ENCODE data around the gene DARS1. TPM values are rescaled to one million over a fixed set of nuclear protein-coding genes. Genes with fewer than 3 reads are reported as not detected.

The DARS1 gene
- total and polyA plus RNA-seq, 8 donors: 39.1 to 244 (median 62.1) TPM

- no peaks in the 10 kb centered on the region for H3K27me3 ChIP-seq
- no peak overlapping the region for H3K4me3 ChIP-seq
- no peaks in the 10 kb centered on the region for H3K4me1 ChIP-seq
- no peak overlapping the region for H3K27ac ChIP-seq
- intact Hi-C loops (cut with DNase I; ENCODE audit: low total_unique reads): no loop called here
- 39 to 58% (median 49%) methylated on average over 3 of the region's 3 CpGs for WGBS, 5 donors
- DNase-seq: no peak
- H3K36me3 ChIP-seq: no peaks in the 10 kb centered on the region
- no peaks in the 10 kb centered on the region for H3K9me3 ChIP-seq
- TF ChIP-seq EP300 (IDR thresholded peaks at IDR 0.05): no peak
Measured at GRCh38 chr2:136032192-136032591, 46.8 kb upstream of the DARS1 start.

GRCh38 chr2:136031711-136032110, 46.3 kb upstream of the DARS1 start:
- no peak overlapping the region for H3K27ac ChIP-seq
- DNase-seq: no peak
- 70 to 81% (median 78%) methylated on average over 7 of the region's 7 CpGs for WGBS, 5 donors
- no peaks in the 10 kb centered on the region for H3K4me1 ChIP-seq
- intact Hi-C loops (cut with DNase I; ENCODE audit: low total_unique reads): no loop called here
- H3K36me3 ChIP-seq: no peaks in the 10 kb centered on the region
- H3K4me3 ChIP-seq: no peak overlapping the region
- no peaks in the 10 kb centered on the region for H3K27me3 ChIP-seq
- no peaks in the 10 kb centered on the region for H3K9me3 ChIP-seq
- no peak for TF ChIP-seq CTCF (IDR thresholded peaks at IDR 0.05)
- TF ChIP-seq POLR2AphosphoS5 (IDR thresholded peaks at IDR 0.05): no peak
- TF ChIP-seq EP300 (IDR thresholded peaks at IDR 0.05): no peak
- TF ChIP-seq POLR2A (IDR thresholded peaks at IDR 0.05): no peak

GRCh38 chr2:136030406-136030805, 45.0 kb upstream of the DARS1 start:
- Histone ChIP-seq H3K4me1 (peaks cover 0 to 7% (median 3%) of the 10 kb centered on the region in 4 donors), H3K27me3 (no peaks in the 10 kb centered on the region), H3K36me3 (no peaks in the 10 kb centered on the region), H3K27ac (no peak overlapping the region), H3K9me3 (no peaks in the 10 kb centered on the region), H3K4me3 (no peak overlapping the region)
- TF ChIP-seq EP300 (IDR thresholded peaks at IDR 0.05) (no peak), POLR2A (IDR thresholded peaks at IDR 0.05) (no peak), POLR2AphosphoS5 (IDR thresholded peaks at IDR 0.05) (no peak), CTCF (IDR thresholded peaks at IDR 0.05) (no peak)
- WGBS, 5 donors: 74 to 85% (median 82%) methylated on average over 3 of the region's 3 CpGs
- intact Hi-C loops (cut with DNase I; ENCODE audit: low total_unique reads): no loop called here
- no peak for DNase-seq

- no peak for TF ChIP-seq CTCF (IDR thresholded peaks at IDR 0.05)
- 66 to 82% (median 76%) methylated on average over 6 of the region's 6 CpGs for WGBS, 5 donors
- intact Hi-C loops (cut with DNase I; ENCODE audit: low total_unique reads): no loop called here
Measured at GRCh38 chr2:136029149-136029548, 43.7 kb upstream of the DARS1 start.

GRCh38 chr2:136028001-136028400, 42.6 kb upstream of the DARS1 start:
- DNase-seq: no peak
- intact Hi-C loops (cut with DNase I; ENCODE audit: low total_unique reads): no loop called here
- no peak overlapping the region for H3K4me3 ChIP-seq
- TF ChIP-seq POLR2A (IDR thresholded peaks at IDR 0.05) (no peak), EP300 (IDR thresholded peaks at IDR 0.05) (no peak), POLR2AphosphoS5 (IDR thresholded peaks at IDR 0.05) (no peak), CTCF (IDR thresholded peaks at IDR 0.05) (no peak)
- H3K27me3 ChIP-seq: no peaks in the 10 kb centered on the region
- peaks cover 0 to 11% (median 5%) of the 10 kb centered on the region in 4 donors for H3K4me1 ChIP-seq
- no peaks in the 10 kb centered on the region for H3K36me3 ChIP-seq
- 94 to 97% (median 96%) methylated on average over 9 of the region's 9 CpGs for WGBS, 5 donors
- H3K9me3 ChIP-seq: no peaks in the 10 kb centered on the region
- no peak overlapping the region for H3K27ac ChIP-seq

More at GRCh38 chr2:136029149-136029548, 43.7 kb upstream of the DARS1 start:
- Histone ChIP-seq H3K36me3 (no peaks in the 10 kb centered on the region), H3K4me1 (peaks cover 0 to 11% (median 5%) of the 10 kb centered on the region in 4 donors), H3K27me3 (no peaks in the 10 kb centered on the region), H3K4me3 (no peak overlapping the region), H3K27ac (no peak overlapping the region), H3K9me3 (no peaks in the 10 kb centered on the region)
- DNase-seq: no peak
